Measurements from ENCODE around the gene SOWAHC.

- no peak for TF ChIP-seq CTCF (IDR thresholded peaks at IDR 0.05)
- TF ChIP-seq SMC3 (IDR thresholded peaks at IDR 0.05; ENCODE audit: low read depth, low read length) = no peak
- no peak for TF ChIP-seq GATA2 (CRISPR knock-in tag; IDR thresholded peaks at IDR 0.05)
- TF ChIP-seq POLR2AphosphoS5 (IDR thresholded peaks at IDR 0.05; ENCODE audit: low read depth, low read length) = no peak
- no peak for TF ChIP-seq EP300 (IDR thresholded peaks at IDR 0.05; ENCODE audit: borderline replicate concordance in 1 of 2, low read depth in 1 of 2, low read length in 1 of 2)
- no peak for TF ChIP-seq TAF1 (IDR thresholded peaks at IDR 0.05; ENCODE audit: borderline replicate concordance, low read depth, low read length)
- TF ChIP-seq EZH2phosphoT487 (IDR thresholded peaks at IDR 0.05; ENCODE audit: borderline replicate concordance, low read depth) = no peak
- TF ChIP-seq, protein P1, sequence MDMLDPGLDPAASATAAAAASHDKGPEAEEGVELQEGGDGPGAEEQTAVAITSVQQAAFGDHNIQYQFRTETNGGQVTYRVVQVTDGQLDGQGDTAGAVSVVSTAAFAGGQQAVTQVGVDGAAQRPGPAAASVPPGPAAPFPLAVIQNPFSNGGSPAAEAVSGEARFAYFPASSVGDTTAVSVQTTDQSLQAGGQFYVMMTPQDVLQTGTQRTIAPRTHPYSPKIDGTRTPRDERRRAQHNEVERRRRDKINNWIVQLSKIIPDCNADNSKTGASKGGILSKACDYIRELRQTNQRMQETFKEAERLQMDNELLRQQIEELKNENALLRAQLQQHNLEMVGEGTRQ (IDR thresholded peaks at IDR 0.05; ENCODE audit: borderline replicate concordance, low read depth, low read length) = no peak
- TF ChIP-seq RXRA (IDR thresholded peaks at IDR 0.05; ENCODE audit: borderline replicate concordance, low read depth) = no peak
- TF ChIP-seq SIN3A (IDR thresholded peaks at IDR 0.05; ENCODE audit: borderline replicate concordance, low read depth, low read length) = no peak
- TF ChIP-seq NFIC (IDR thresholded peaks at IDR 0.05; ENCODE audit: borderline replicate concordance) = no peak
- TF ChIP-seq TCF12 (IDR thresholded peaks at IDR 0.05) = no peak
- TF ChIP-seq RAD21 (IDR thresholded peaks at IDR 0.05; ENCODE audit: low read length) = no peak
- TF ChIP-seq FOXJ3 (CRISPR knock-in tag; IDR thresholded peaks at IDR 0.05) = no peak
These were observed 812 bp downstream of the SOWAHC start for GRCh38 chr2:109614715-109615636.
